Activated CD4-positive, alpha-beta T cell treated with anti-CD3 and anti-CD28 coated beads, Interleukin-2, amount 50 U/mL, for 24 hours (primary cell): Measurements from ENCODE around the gene OR4D9.

Source experiments
- DNase-seq, 2 donors: peaks; one replicate each; pipeline ENCODE4 v3.0.0-alpha.2; 2020; ENCODE audit warnings: low read depth in 1 of 2, low spot score in 1 of 2

Gene OR4D9

DNA sequence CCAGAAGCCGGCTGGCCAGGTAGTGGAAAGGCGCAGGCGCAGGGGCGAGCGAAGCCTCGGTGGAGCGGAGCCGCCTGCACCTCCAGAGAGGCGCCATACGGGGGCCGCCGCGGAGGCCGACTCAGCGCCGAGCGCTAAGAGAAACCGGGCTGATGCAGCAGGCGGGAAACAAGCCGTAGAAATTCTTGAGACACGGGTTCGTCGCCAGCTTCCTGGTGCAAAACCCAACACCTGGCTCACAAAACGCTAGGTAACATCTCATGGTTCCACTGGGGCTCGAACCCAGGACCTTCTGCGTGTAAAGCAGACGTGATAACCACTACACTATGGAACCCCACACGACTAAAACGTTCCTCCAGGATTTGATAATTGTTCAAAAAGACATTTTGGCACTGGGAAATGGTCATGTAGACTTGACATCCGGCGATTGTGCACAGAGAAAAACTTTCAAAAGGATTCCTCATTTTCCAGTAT lies 39.1 kb downstream of the OR4D9 start:
- DNase-seq, result peak; percentile 84 to 94

DNA sequence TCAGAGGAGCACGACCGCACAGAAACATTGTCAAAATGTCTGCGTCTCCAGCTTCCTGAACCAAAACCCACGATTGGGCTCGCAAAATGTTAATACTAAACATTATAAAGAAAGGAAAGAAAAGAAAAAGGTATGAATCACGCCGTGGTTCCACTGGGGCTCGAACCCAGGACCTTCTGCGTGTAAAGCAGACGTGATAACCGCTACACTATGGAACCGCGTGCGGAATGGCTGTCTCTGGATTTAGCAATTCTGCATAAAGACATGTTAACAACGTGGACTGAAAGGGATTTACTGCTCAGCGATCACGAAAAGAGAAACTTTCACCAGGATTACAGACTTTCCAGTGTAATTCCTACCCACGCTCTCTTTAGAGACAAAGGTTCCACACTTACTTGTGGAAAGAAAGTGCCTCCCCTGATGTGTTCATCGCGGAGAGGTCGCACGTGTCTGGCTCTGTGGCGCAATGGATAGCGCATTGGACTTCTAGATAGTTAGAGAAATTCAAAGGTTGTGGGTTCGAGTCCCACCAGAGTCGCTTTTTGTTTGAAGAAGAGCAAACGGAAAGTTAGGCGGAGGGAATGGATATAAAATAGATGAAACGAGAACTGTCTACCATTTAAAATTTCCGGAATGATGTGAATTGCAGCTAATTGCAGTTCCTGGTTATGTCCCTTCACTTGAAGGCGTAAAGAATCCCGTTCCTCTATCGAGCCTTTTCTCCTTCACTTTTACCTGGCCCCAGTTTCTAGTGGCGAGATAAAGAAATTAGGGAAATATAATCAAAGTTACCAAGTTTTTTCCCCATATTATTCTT lies 39.7 kb downstream of the OR4D9 start:
- DNase-seq, result peak; percentile 72 to 91

DNA sequence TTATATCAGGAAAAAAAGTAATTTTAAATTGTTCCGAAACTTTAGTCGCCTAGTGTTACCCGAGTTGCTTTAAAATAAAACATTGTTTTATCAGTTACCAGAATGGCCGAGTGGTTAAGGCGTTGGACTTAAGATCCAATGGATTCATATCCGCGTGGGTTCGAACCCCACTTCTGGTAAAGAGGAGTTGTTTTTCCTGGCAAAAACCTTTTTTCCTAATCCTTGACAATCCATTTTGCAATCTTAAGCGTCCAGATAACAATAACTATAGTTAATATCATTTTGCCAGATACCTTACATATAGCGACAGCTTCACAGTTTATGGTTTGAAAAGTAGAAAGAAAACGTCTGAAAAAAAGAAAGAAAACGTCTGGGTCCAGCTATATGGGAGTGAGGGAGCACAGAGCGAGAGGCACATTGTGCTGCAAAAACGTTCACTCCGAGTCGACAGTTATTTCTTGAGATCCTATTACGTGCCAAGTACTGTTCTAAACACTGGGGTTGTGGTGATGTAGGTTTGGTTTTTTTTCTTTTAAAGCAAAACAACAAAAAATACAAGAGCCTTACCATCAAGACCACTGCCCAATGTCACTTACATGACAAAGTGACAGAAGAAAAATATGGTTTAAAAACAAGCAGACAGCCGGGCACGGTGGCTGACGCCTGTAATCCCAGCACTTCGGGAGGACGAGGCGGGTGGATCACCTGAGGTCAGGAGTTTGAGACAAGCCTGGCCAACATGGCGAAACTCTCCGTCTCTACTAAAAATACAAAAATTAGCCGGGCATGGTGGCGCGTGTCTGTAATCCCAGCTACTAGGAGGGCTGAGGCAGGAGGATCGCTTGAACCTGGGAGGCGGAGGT lies 40.6 kb downstream of the OR4D9 start:
- DNase-seq, result no peak

DNA sequence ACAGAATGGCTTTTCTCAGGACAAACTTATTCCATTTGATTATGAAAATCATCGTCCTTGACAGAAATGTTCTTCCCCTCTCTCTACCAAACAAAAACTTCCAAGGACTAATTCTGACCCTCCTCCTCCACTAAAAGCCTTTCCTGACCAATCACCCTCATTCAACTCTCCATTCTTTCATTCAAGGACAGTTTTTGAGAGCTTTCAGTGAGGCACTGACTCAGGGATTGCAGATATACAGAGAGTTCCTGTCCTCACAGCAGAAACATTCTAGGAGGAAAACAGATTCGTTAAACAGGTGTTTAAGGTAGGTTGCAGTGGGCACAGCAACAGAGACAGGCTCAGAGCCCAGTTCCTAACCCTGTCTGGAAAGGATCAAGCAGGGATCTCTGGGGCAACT lies 41.5 kb downstream of the OR4D9 start:
- DNase-seq, result no peak

DNA sequence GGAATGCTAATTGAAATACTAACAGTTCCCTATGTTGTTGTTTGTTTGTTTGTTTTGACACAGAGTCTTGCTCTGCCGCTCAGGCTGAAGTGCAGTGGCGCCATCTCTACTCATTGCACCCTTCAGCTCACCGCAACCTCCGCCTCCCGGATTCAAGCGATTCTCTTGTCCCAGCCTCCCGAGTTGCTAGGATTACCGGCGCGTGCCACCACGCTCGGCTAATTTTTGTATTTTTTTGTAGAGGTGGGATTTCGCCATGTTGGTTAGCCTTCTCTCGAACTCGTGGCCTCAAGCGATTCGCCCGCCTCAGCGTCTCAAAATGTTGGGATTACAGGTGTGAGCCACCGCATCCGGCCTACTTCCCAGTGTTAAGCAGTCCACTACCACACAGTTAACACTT lies 42.0 kb downstream of the OR4D9 start:
- no peak for DNase-seq

GRCh38 chr11:59555601-59556114 lies 44.3 kb downstream of the OR4D9 start:
- no peak for DNase-seq

- peak; percentile 71 to 83 for DNase-seq
Observed at GRCh38 chr11:59556115-59556916, 45.0 kb downstream of the OR4D9 start.

DNA sequence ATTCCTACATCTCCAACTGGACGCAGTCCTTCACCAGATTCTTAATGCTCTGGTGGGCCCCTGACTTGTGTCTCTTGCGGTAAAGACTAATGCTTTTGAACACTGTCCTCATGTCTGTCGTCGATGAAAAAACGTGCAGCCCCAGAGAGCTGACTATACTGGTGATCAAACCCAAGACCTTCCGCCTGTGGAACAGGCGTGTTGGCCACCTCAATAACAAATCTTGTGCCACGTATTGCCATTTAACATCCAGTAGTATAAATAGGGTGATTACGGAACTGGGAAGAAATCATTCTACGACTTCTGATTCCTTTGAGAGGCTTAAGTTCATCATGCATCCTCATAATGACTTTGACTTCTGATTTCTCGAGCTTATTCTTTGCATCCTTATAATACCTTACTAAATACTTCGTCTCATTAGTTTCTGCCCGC lies 45.6 kb downstream of the OR4D9 start:
- DNase-seq, result no peak

GRCh38 chr11:59558270-59558643 lies 46.9 kb downstream of the OR4D9 start:
- DNase-seq, result no peak

GRCh38 chr11:59559886-59560285 lies 48.5 kb downstream of the OR4D9 start:
- DNase-seq, result no peak

GRCh38 chr11:59560290-59560701 lies 49.0 kb downstream of the OR4D9 start:
- peak; percentile 76 to 85 for DNase-seq

GRCh38 chr11:59560702-59561473 lies 49.5 kb downstream of the OR4D9 start:
- peak; percentile 64 to 82 for DNase-seq

GRCh38 chr11:59562292-59562691 lies 51.0 kb downstream of the OR4D9 start:
- no peak for DNase-seq
